Measurements from ENCODE around the gene IQCM.

IQCM gene

DNA sequence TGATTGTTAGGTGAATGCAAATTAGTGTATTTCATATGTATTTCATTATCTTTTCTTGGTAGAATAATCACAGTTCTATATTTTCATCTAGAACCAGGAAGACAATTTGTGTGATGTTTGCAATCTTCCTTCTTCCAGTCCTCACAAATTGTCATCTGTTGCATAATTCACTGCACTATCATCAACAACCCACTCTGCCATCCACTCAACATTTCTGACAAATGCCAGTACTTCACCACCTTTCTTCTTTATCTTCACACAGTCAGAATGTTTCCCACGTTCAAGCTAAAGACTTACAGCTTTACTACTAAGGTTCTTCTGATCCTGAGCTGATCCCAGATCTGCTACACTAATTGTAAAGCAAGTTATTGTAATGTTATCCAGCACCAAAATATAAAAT is 107.8 kb downstream of the IQCM start:
- H3K4me3 ChIP-seq (replicated peaks; ENCODE audit: low read depth, low read length), result no peak overlapping the region
- no peaks in the 10 kb centered on the region for H3K36me3 ChIP-seq (ENCODE audit: control insufficient read depth, insufficient read depth, low read length)
- TF ChIP-seq, protein P1, sequence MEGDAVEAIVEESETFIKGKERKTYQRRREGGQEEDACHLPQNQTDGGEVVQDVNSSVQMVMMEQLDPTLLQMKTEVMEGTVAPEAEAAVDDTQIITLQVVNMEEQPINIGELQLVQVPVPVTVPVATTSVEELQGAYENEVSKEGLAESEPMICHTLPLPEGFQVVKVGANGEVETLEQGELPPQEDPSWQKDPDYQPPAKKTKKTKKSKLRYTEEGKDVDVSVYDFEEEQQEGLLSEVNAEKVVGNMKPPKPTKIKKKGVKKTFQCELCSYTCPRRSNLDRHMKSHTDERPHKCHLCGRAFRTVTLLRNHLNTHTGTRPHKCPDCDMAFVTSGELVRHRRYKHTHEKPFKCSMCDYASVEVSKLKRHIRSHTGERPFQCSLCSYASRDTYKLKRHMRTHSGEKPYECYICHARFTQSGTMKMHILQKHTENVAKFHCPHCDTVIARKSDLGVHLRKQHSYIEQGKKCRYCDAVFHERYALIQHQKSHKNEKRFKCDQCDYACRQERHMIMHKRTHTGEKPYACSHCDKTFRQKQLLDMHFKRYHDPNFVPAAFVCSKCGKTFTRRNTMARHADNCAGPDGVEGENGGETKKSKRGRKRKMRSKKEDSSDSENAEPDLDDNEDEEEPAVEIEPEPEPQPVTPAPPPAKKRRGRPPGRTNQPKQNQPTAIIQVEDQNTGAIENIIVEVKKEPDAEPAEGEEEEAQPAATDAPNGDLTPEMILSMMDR (IDR thresholded peaks at IDR 0.05; ENCODE audit: insufficient read depth, low read length, poor library complexity, severe bottlenecking), result no peak
- no peaks in the 10 kb centered on the region; the same call in 1 of the 2 replicates for H3K27me3 ChIP-seq (replicated peaks; ENCODE audit: control insufficient read depth, insufficient read depth, low read length)
- no peak for DNase-seq (ENCODE audit: extremely low read depth, insufficient read length)

DNA sequence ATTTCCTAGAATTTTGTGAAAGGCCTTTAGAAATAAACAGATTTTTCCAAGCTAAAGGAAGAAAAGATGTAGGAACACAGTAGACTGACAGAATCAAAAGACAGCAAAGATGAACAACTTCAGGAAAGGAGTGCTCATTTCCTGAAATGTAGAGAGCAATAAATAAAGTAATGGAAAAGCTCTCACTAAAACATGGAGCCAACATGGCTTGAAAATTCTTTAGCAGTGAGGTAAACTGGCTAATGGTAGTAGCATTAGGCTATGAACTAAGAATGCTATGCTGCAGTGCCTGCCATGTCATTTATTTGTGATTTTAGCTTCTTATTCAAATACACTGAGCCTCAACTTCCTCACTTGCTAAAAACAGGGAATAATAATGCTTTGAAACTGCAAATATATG is 108.7 kb downstream of the IQCM start:
- no peak overlapping the region for H3K4me3 ChIP-seq (replicated peaks; ENCODE audit: low read depth, low read length)
- no peaks in the 10 kb centered on the region for H3K27me3 ChIP-seq (replicated peaks; ENCODE audit: control insufficient read depth, insufficient read depth, low read length)
- DNase-seq (ENCODE audit: extremely low read depth, insufficient read length), result no peak
- TF ChIP-seq, protein P1 (IDR thresholded peaks at IDR 0.05; ENCODE audit: insufficient read depth, low read length, poor library complexity, severe bottlenecking), result no peak
- H3K36me3 ChIP-seq (ENCODE audit: control insufficient read depth, insufficient read depth, low read length), result no peaks in the 10 kb centered on the region

DNA sequence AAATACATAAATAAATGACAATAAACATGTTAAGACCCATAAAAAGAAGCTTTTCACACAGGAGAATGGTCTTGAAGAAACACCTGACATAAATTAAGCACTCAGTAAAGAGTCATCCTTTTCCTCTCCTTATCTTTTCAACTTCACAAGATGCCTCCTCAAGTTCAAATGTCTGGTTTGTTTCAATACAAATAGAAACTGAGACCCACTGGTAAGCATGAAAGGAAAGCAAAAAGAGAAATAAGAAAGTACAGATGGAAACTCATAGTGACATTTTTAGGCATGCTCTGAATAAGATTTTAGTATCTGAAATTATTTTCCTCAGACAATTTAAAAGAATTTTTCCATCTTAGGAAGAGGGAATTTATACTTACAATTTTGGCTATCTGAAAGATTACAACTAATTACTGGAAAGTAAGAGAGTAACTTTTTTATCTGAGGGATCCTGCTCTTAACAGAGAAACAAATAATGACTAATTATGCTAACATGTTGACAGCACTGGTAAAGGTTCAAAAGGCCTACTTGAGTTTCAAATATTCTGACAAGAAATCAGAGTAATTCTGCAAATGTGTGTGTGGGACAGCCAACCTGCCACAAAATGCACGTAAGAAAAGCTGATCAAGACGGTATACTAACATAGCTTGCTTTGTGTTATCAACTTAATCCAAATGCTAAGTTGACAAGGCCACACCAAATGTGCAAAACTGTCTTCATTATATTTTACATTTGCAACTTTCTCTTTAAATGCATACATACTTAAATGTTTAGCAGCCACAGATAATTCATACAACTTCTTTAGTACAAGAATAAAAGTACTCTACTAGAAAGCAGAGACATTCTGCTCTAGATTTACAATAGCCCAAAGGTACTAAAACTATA is 113.0 kb downstream of the IQCM start:
- DNase-seq (ENCODE audit: extremely low read depth, insufficient read length), result no peak
- TF ChIP-seq, protein P1 (IDR thresholded peaks at IDR 0.05; ENCODE audit: insufficient read depth, low read length, poor library complexity, severe bottlenecking), result no peak
- Histone ChIP-seq H3K36me3 (ENCODE audit: control insufficient read depth, insufficient read depth, low read length) (no peaks in the 10 kb centered on the region), H3K27me3 (replicated peaks; ENCODE audit: control insufficient read depth, insufficient read depth, low read length) (no peaks in the 10 kb centered on the region), H3K4me3 (replicated peaks; ENCODE audit: low read depth, low read length) (no peak overlapping the region)

DNA sequence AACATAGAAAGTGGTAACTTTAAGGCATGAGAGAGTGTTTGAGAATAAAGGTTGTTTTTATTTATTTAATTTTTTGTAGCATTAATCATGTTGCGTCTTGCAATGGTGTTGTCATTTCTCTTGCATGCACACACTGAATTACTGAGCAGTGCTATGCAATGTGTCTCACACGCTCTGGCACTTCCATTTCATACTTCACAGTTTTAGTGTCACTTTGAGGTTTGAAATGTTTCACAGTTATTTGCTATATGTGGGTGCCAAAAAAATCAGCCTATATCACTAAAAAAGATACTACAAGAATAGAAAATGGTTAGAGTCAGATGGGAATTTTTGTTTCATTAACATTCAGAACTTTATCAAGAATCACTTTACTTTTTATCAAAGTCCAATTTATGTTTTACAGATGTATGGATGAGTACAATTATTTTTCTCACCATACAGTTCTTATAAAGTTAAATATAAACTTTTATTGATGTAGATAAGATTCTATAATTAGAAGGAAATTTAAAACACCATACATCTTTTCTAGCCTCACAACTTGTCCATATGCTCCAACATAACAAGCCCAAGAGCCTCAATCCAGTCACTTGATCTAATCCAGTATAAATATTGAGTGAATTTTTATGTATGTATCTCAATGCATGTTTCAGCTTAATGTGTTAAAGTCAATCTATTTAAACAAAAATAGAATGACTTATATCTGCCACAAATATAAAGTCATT is 114.0 kb downstream of the IQCM start:
- no peaks in the 10 kb centered on the region for H3K27me3 ChIP-seq (replicated peaks; ENCODE audit: control insufficient read depth, insufficient read depth, low read length)
- DNase-seq (ENCODE audit: extremely low read depth, insufficient read length), result no peak
- TF ChIP-seq, protein P1 (IDR thresholded peaks at IDR 0.05; ENCODE audit: insufficient read depth, low read length, poor library complexity, severe bottlenecking), result no peak
- H3K36me3 ChIP-seq (ENCODE audit: control insufficient read depth, insufficient read depth, low read length), result no peaks in the 10 kb centered on the region
- H3K4me3 ChIP-seq (replicated peaks; ENCODE audit: low read depth, low read length), result no peak overlapping the region

DNA sequence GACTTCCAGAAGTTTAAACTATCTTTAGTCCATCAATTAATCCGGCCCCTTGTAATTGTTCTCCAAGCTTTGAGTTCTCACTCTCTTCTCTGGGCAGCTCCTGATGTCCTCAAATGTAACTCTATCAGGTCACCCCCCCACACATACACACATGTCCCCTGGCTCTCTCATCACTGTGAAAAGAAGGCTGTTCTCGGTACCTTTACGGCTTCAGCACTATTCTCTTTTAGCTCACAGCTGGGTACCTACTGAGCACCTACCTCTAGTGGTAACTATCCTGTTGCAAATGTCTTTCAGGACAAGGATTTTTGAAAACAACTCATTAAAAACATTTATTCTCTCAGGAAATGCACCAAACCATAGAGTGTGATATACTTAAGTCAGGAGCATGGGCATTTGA is 115.4 kb downstream of the IQCM start:
- Histone ChIP-seq H3K4me3 (replicated peaks; ENCODE audit: low read depth, low read length) (no peak overlapping the region), H3K36me3 (ENCODE audit: control insufficient read depth, insufficient read depth, low read length) (no peaks in the 10 kb centered on the region), H3K27me3 (replicated peaks; ENCODE audit: control insufficient read depth, insufficient read depth, low read length) (no peaks in the 10 kb centered on the region)
- no peak for DNase-seq (ENCODE audit: extremely low read depth, insufficient read length)
- TF ChIP-seq, protein P1 (IDR thresholded peaks at IDR 0.05; ENCODE audit: insufficient read depth, low read length, poor library complexity, severe bottlenecking), result no peak
